ENCODE data around the gene CAPN15. TPM values are rescaled to one million over a fixed set of nuclear protein-coding genes. Genes with fewer than 3 reads are reported as not detected.

CAPN15 gene
- total RNA-seq, 1 donor from 2014 or later = 103 TPM

DNA sequence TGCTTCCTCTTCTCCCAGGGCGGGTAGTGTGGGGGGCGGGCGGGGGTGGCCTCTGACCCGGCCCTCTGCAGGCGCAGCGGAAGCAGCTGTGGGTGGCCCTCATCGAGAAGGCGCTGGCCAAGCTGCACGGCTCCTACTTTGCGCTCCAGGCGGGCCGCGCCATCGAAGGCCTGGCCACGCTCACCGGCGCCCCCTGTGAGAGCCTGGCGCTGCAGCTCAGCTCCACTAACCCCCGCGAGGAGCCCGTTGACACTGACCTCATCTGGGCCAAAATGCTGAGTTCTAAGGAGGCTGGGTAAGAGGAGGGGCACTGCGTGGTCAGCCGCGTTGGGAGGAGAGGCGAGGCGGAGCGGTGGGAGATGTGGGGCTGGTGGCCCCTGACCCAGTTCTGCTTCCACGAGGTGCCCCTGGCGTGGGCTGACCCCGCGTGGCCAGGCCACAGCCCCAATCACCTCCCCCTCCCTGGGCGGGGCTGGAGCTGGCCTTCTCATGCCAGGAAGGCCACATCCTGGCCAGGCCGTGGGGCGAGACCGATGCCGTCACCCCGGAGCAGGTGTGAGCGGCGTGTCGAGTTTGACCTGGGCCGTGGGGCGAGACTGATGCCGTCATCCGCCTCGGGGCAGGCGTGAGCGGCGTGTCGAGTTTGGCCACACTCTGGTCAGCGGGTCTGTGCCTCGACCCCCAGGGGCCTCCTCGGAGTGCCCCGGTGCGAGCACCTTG is 22.2 kb downstream of the CAPN15 start:
- intact Hi-C loops (cut with micrococcal nuclease) = no loop called here
- no peak for DNase-seq (ENCODE audit: low spot score)
- H3K4me1 Mint-ChIP-seq (ENCODE audit: low read depth) = no peaks in the 10 kb centered on the region
- H3K27ac Mint-ChIP-seq = no peak overlapping the region
- H3K4me3 Mint-ChIP-seq (ENCODE audit: low read depth) = no peak overlapping the region
- no peaks in the 10 kb centered on the region for H3K9me3 Mint-ChIP-seq
- H3K27me3 Mint-ChIP-seq (ENCODE audit: low read depth) = no peaks in the 10 kb centered on the region
- H3K36me3 Mint-ChIP-seq (ENCODE audit: low read depth) = peaks cover 6% of the 10 kb centered on the region

DNA sequence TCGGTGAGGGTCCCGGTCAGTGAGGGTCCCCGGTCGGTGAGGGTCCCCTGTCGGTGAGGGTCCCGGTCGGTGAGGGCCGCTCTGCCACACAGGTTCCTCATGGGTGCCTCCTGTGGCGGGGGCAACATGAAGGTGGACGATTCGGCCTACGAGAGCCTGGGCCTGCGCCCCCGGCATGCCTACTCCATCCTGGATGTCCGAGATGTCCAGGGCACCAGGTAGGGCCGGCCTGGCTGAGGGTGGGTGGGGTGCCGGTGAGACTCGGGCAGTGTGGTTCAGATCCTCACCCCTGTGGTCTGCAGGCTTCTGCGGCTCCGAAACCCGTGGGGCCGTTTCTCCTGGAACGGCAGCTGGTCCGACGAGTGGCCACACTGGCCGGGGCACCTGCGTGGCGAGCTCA is 23.7 kb downstream of the CAPN15 start:
- intact Hi-C loops (cut with micrococcal nuclease) = no loop called here

GRCh38 chr16:552171-552570 is 24.7 kb downstream of the CAPN15 start:
- Mint-ChIP-seq H3K4me3 (ENCODE audit: low read depth) (no peak overlapping the region), H3K9me3 (no peaks in the 10 kb centered on the region), H3K36me3 (ENCODE audit: low read depth) (peaks cover 3% of the 10 kb centered on the region), H3K4me1 (ENCODE audit: low read depth) (no peaks in the 10 kb centered on the region), H3K27ac (no peak overlapping the region), H3K27me3 (ENCODE audit: low read depth) (no peaks in the 10 kb centered on the region)
- DNase-seq (ENCODE audit: low spot score) = no peak
- intact Hi-C loops (cut with micrococcal nuclease) = no loop called here

More for the DNA sequence above, 23.7 kb downstream of the CAPN15 start:
- no peaks in the 10 kb centered on the region for H3K4me1 Mint-ChIP-seq (ENCODE audit: low read depth)
- H3K27me3 Mint-ChIP-seq (ENCODE audit: low read depth) = no peaks in the 10 kb centered on the region
- DNase-seq (ENCODE audit: low spot score) = no peak
- no peak overlapping the region for H3K4me3 Mint-ChIP-seq (ENCODE audit: low read depth)
- no peaks in the 10 kb centered on the region for H3K9me3 Mint-ChIP-seq
- H3K27ac Mint-ChIP-seq = no peak overlapping the region
- peaks cover 3% of the 10 kb centered on the region for H3K36me3 Mint-ChIP-seq (ENCODE audit: low read depth)

DNA sequence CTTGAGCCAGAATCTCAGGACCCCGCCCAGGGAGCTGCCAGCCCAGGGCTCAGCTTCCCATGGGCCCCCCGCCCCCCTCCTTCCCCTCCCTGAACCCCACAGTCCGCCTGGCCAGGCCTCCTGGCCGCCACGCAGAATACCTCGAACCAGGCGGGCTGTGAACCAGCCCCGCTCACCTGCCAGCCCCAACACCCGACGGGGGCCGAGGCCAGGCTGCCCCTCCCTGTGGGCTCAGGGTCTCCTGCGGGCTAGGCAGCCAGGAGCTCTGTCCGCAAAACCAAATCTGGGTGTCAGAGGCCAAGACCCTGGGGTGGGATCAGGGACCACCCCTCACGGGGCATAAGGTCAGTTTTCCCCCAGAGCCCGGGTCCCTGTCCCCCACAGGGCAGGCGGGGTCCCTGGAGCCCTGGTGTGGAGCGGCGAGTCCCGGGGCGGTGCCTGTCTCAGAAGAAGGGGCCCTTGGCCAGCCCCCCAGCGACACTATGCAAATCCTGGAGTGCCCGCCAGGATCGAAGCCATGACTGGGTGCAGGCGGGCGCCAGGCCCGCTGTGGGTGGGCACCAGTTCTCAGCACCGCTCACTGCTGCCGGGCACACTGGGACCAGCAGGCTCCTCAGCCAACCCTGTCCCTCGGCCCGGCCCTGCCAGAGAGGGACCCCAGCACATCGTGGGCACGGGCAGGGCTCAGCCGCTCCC is 26.2 kb downstream of the CAPN15 start:
- Mint-ChIP-seq H3K27ac (no peak overlapping the region), H3K4me1 (ENCODE audit: low read depth) (no peaks in the 10 kb centered on the region), H3K9me3 (no peaks in the 10 kb centered on the region), H3K36me3 (ENCODE audit: low read depth) (peaks cover 3% of the 10 kb centered on the region), H3K27me3 (ENCODE audit: low read depth) (peaks cover 4% of the 10 kb centered on the region), H3K4me3 (ENCODE audit: low read depth) (no peak overlapping the region)
- intact Hi-C loops (cut with micrococcal nuclease) = no loop called here
- no peak for DNase-seq (ENCODE audit: low spot score)

- no peak for DNase-seq (ENCODE audit: low spot score)
- H3K9me3 Mint-ChIP-seq = no peaks in the 10 kb centered on the region
- peaks cover 3% of the 10 kb centered on the region for H3K36me3 Mint-ChIP-seq (ENCODE audit: low read depth)
- H3K27me3 Mint-ChIP-seq (ENCODE audit: low read depth) = peaks cover 4% of the 10 kb centered on the region
- intact Hi-C loops (cut with micrococcal nuclease) = no loop called here
- no peak overlapping the region for H3K4me3 Mint-ChIP-seq (ENCODE audit: low read depth)
- H3K27ac Mint-ChIP-seq = no peak overlapping the region
- no peaks in the 10 kb centered on the region for H3K4me1 Mint-ChIP-seq (ENCODE audit: low read depth)
These were observed 26.7 kb downstream of the CAPN15 start for GRCh38 chr16:554297-554621.

GRCh38 chr16:554640-555365 is 27.3 kb downstream of the CAPN15 start:
- peaks cover 5% of the 10 kb centered on the region for H3K27me3 Mint-ChIP-seq (ENCODE audit: low read depth)
- no peak overlapping the region for H3K27ac Mint-ChIP-seq
- peaks cover 3% of the 10 kb centered on the region for H3K36me3 Mint-ChIP-seq (ENCODE audit: low read depth)
- no peaks in the 10 kb centered on the region for H3K4me1 Mint-ChIP-seq (ENCODE audit: low read depth)
- H3K9me3 Mint-ChIP-seq = no peaks in the 10 kb centered on the region
- intact Hi-C loops (cut with micrococcal nuclease) = no loop called here
- no peak for DNase-seq (ENCODE audit: low spot score)
- no peak overlapping the region for H3K4me3 Mint-ChIP-seq (ENCODE audit: low read depth)

GRCh38 chr16:555528-556473 is 28.3 kb downstream of the CAPN15 start:
- Mint-ChIP-seq H3K4me3 (ENCODE audit: low read depth) (no peak overlapping the region), H3K36me3 (ENCODE audit: low read depth) (peaks cover 3% of the 10 kb centered on the region)

GRCh38 chr16:556474-557173 is 29.1 kb downstream of the CAPN15 start:
- Mint-ChIP-seq H3K27me3 (ENCODE audit: low read depth) (peaks cover 7% of the 10 kb centered on the region), H3K4me3 (ENCODE audit: low read depth) (no peak overlapping the region), H3K4me1 (ENCODE audit: low read depth) (no peaks in the 10 kb centered on the region), H3K27ac (no peak overlapping the region), H3K9me3 (no peaks in the 10 kb centered on the region), H3K36me3 (ENCODE audit: low read depth) (peaks cover 3% of the 10 kb centered on the region)
- DNase-seq (ENCODE audit: low spot score) = no peak
- intact Hi-C loops (cut with micrococcal nuclease) = no loop called here

More at GRCh38 chr16:555528-556473, 28.3 kb downstream of the CAPN15 start:
- intact Hi-C loops (cut with micrococcal nuclease) = no loop called here
- DNase-seq (ENCODE audit: low spot score) = no peak
- no peak overlapping the region for H3K27ac Mint-ChIP-seq
- H3K4me1 Mint-ChIP-seq (ENCODE audit: low read depth) = no peaks in the 10 kb centered on the region
- H3K9me3 Mint-ChIP-seq = no peaks in the 10 kb centered on the region
- H3K27me3 Mint-ChIP-seq (ENCODE audit: low read depth) = peaks cover 5% of the 10 kb centered on the region

- no peak for DNase-seq (ENCODE audit: low spot score)
- peaks cover 3% of the 10 kb centered on the region for H3K36me3 Mint-ChIP-seq (ENCODE audit: low read depth)
- H3K27me3 Mint-ChIP-seq (ENCODE audit: low read depth) = peaks cover 10% of the 10 kb centered on the region
- no peaks in the 10 kb centered on the region for H3K9me3 Mint-ChIP-seq
- intact Hi-C loops (cut with micrococcal nuclease) = no loop called here
- H3K4me1 Mint-ChIP-seq (ENCODE audit: low read depth) = no peaks in the 10 kb centered on the region
- no peak overlapping the region for H3K27ac Mint-ChIP-seq
- H3K4me3 Mint-ChIP-seq (ENCODE audit: low read depth) = no peak overlapping the region
These were observed 30.2 kb downstream of the CAPN15 start for GRCh38 chr16:557463-558297.

DNA sequence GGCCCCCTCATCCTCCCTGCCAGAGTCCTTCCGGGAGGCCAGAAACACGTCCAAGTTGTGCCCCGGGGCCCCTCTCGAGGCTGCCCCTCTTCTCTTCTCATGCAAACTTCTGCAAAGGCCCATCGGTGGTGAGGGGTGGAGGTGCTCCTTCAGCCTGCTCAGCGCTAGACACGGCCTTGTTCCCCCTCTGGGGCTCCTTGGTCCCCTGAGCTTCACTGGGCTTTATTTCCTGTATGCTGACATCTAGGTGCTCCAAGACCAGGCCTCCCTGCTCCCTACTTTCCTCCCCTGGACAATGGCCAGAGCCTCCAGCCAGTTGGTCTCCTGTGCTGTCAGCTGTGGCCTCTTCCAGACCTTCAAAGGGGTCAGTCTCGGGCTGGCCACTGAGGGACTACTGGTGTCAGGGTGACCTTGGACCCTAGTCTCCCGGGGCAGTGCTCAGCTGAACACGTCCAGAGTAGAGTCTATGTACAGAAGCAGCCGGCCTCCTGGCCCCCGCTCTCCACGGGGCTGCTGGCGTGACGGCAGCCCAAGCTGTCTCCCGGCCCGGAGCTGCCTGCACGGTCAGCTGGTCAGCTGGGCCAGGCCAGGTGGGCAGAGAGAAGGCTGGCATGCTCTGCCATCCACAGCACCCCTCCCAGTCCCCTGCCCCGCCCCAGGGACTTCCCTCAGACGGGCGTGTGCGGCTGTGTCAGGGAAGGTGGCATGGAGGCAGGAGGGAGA is 30.9 kb downstream of the CAPN15 start:
- peaks cover 10% of the 10 kb centered on the region for H3K27me3 Mint-ChIP-seq (ENCODE audit: low read depth)
- no peak overlapping the region for H3K4me3 Mint-ChIP-seq (ENCODE audit: low read depth)
- H3K36me3 Mint-ChIP-seq (ENCODE audit: low read depth) = peaks cover 3% of the 10 kb centered on the region
- DNase-seq (ENCODE audit: low spot score) = no peak
- intact Hi-C loops (cut with micrococcal nuclease) = no loop called here
- H3K4me1 Mint-ChIP-seq (ENCODE audit: low read depth) = no peaks in the 10 kb centered on the region
- H3K27ac Mint-ChIP-seq = no peak overlapping the region
- H3K9me3 Mint-ChIP-seq = no peaks in the 10 kb centered on the region

DNA sequence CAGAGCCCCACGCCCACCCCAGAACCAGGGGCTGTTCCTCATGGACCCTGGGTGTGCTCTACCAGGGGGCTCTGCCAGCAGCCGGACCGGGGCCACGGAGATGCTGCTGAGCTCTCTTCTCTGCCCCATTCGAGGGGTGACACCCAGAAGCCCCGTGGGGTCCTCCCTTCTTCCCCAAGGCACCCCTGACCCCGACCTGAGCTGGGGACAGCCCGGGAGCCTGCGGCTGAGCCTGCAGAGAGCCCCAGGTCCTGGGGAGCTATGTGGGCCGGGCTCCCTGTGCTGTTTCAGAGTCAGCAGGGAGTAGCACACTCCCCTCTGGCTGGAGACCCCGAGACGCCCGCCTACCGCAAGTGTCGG is 31.5 kb downstream of the CAPN15 start:
- intact Hi-C loops (cut with micrococcal nuclease) = no loop called here
- no peaks in the 10 kb centered on the region for H3K9me3 Mint-ChIP-seq
- no peak overlapping the region for H3K27ac Mint-ChIP-seq
- no peak overlapping the region for H3K4me3 Mint-ChIP-seq (ENCODE audit: low read depth)
- peaks cover 3% of the 10 kb centered on the region for H3K36me3 Mint-ChIP-seq (ENCODE audit: low read depth)
- DNase-seq (ENCODE audit: low spot score) = no peak
- peaks cover 10% of the 10 kb centered on the region for H3K27me3 Mint-ChIP-seq (ENCODE audit: low read depth)
- no peaks in the 10 kb centered on the region for H3K4me1 Mint-ChIP-seq (ENCODE audit: low read depth)

All from activated T-helper 2 cell treated with anti-CD3 and anti-CD28 coated beads, Interferon-gamma antibody, Interleukin-2, Interleukin-4, amounts not matched to agents 10 μg/mL and 5 μg/mL and 100 μg/mL, durations not matched to agents 14 hours and 24 hours and 36 hours (primary cell).